DOHH2 (cell line): ENCODE measurements around the gene CCDC69.

Experiments
- H3F3A ChIP-seq: fragments of 200-600 bp; sonication (generic), shearing (Covaris generic); 2 replicates; pipeline ENCODE4 v1.6.0; 2016; ENCODE audit warnings: antibody characterized with exemption, mild to moderate bottlenecking; ENCODE audit not compliant: control insufficient read depth, insufficient read depth
- H3K27ac ChIP-seq: fragments of 200-600 bp; sonication (generic); 2 replicates; pipeline ENCODE4 v1.5.1; 2014; ENCODE audit warnings: low read depth, mild to moderate bottlenecking, low read length, moderate library complexity
- H3K27me3 ChIP-seq: fragments of 200-600 bp; sonication (generic); 2 replicates; pipeline ENCODE4 v1.6.1; 2014; ENCODE audit warnings: mild to moderate bottlenecking, low read length, mixed read lengths; ENCODE audit not compliant: control insufficient read depth
- H3K36me3 ChIP-seq: fragments of 200-600 bp; sonication (generic); 2 replicates; pipeline ENCODE4 v1.6.1; 2014; ENCODE audit warnings: mild to moderate bottlenecking, low read length, moderate library complexity, mixed read lengths; ENCODE audit not compliant: control insufficient read depth
- H3K4me1 ChIP-seq: fragments of 200-600 bp; sonication (generic); 2 replicates; pipeline ENCODE4 v1.6.1; 2014; ENCODE audit warnings: mild to moderate bottlenecking, low read length, mixed read lengths; ENCODE audit not compliant: control insufficient read depth
- H3K4me2 ChIP-seq: fragments of 200-600 bp; sonication (generic); 2 replicates; pipeline ENCODE4 v1.6.0; 2014; ENCODE audit warnings: mild to moderate bottlenecking, low read length, moderate library complexity
- H3K4me3 ChIP-seq: fragments of 200-600 bp; sonication (generic); 2 replicates; pipeline ENCODE4 v1.5.1; 2014; ENCODE audit warnings: mild to moderate bottlenecking, low read length, mixed read lengths
- H3K79me2 ChIP-seq: fragments of 200-600 bp; sonication (generic); 2 replicates; pipeline ENCODE4 v1.6.1; 2014; ENCODE audit warnings: mild to moderate bottlenecking, low read length, mixed read lengths; ENCODE audit not compliant: control insufficient read depth
- H3K9me2 ChIP-seq: fragments of 200-600 bp; sonication (generic); replicated peaks from 2 replicates; pipeline ENCODE4 v1.6.1; 2014; ENCODE audit warnings: mild to moderate bottlenecking, low read length, mixed read lengths; ENCODE audit not compliant: control insufficient read depth
- H3K9me3 ChIP-seq: fragments of 200-600 bp; sonication (generic); 2 replicates; pipeline ENCODE4 v1.6.1; 2014; ENCODE audit warnings: antibody characterized with exemption, low read length, mixed read lengths; ENCODE audit not compliant: control insufficient read depth, insufficient read depth
- H4K20me1 ChIP-seq: fragments of 200-600 bp; sonication (generic); 2 replicates; pipeline ENCODE4 v1.6.0; 2014; ENCODE audit warnings: low read depth, mild to moderate bottlenecking, antibody characterized with exemption, low read length, moderate library complexity; ENCODE audit not compliant: control insufficient read depth, insufficient read depth
- EZH2phosphoT487 ChIP-seq: fragments of 200-600 bp; sonication (generic); IDR thresholded peaks from 2 replicates; pipeline ENCODE4 v1.6.1; 2017; ENCODE audit warnings: borderline replicate concordance, mild to moderate bottlenecking, antibody characterized with exemption, low read length, moderate library complexity, mixed read lengths
- TF ChIP-seq, protein P1 (sequence below): fragments of 200-600 bp; sonication (generic); IDR thresholded peaks from one replicate; pipeline ENCODE4 v1.5.1; 2014; ENCODE audit warnings: antibody characterized with exemption, mild to moderate bottlenecking, low read depth, low read length; ENCODE audit not compliant: poor library complexity, severe bottlenecking

The CCDC69 gene

DNA sequence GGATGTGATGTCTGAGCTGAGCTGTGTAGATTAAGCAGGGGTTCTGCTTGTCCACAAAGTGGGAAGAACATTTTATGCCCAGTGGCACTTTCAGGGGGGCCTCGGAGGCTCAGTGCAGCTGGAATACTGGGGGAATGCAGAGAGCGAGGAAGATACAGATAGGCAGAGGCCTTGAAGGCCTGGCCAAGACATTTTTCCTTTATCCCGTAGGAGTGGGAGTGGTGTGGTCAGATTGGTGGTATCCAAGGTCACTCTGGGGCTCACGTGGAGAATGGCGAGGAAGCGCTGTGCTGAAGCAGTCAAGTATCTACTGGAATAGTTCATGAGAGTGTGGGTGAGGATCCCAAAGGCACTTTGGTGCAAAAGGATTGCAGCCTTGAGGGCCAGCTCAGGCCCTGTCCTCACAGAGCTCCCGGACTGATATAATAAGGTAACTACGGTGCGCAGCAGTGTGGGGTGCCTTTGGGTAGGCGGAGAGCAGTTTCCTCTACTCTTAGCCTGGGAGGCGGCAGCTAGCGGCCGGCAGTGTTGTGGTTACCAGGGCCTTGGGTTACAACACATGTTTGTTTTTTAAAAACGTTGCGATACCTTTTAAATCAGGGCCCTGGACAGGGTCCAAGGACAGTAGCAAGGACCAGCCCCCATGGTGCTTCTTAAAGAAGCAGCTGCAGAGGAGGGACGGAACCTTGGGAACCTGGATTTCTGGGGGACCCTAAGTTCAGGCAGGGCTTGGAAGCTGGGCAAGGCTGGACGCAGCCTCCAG lies 10.8 kb upstream of the CCDC69 start:
- Histone ChIP-seq H3F3A (peaks cover 13% of the 10 kb centered on the region), H4K20me1 (no peaks in the 10 kb centered on the region), H3K9me3 (no peaks in the 10 kb centered on the region), H3K4me1 (peaks cover 68% of the 10 kb centered on the region), H3K79me2 (no peaks in the 10 kb centered on the region), H3K27me3 (no peaks in the 10 kb centered on the region), H3K4me3 (peak overlapping the region; percentile 47), H3K9me2 (no peaks in the 10 kb centered on the region), H3K4me2 (peak overlapping the region; percentile 60), H3K36me3 (peaks cover 4% of the 10 kb centered on the region; the same call in 1 of the 2 replicates), H3K27ac (peak overlapping the region; percentile 45)
- TF ChIP-seq, protein P1, sequence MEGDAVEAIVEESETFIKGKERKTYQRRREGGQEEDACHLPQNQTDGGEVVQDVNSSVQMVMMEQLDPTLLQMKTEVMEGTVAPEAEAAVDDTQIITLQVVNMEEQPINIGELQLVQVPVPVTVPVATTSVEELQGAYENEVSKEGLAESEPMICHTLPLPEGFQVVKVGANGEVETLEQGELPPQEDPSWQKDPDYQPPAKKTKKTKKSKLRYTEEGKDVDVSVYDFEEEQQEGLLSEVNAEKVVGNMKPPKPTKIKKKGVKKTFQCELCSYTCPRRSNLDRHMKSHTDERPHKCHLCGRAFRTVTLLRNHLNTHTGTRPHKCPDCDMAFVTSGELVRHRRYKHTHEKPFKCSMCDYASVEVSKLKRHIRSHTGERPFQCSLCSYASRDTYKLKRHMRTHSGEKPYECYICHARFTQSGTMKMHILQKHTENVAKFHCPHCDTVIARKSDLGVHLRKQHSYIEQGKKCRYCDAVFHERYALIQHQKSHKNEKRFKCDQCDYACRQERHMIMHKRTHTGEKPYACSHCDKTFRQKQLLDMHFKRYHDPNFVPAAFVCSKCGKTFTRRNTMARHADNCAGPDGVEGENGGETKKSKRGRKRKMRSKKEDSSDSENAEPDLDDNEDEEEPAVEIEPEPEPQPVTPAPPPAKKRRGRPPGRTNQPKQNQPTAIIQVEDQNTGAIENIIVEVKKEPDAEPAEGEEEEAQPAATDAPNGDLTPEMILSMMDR: no peak
- no peak for TF ChIP-seq EZH2phosphoT487

DNA sequence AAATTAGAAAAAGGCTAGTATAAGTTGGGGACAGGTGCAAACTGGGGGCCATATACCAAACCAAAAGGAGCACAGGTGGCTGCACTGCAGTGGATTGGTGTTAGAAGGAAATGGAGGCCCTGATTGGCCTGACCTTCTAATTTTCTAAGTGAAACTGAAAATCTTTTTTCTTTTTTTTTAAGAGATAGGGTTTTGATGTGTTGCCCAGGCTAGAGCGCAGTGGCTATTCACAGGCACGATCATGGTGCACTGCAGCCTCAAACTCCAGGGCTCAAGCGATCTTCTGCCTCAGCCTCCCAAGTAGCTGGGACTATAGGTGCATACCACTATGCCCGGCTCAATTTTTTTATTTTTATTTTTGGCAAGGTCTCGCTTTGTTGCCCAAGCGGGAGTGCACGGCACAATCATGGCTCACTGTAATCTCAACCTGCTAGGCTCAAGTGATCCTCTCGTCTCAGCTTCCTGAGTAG lies 9.8 kb upstream of the CCDC69 start:
- peak overlapping the region; percentile 47 for H3K4me3 ChIP-seq
- no peaks in the 10 kb centered on the region for H3K27me3 ChIP-seq
- no peaks in the 10 kb centered on the region for H3K9me3 ChIP-seq
- TF ChIP-seq, protein P1: no peak
- no peak for TF ChIP-seq EZH2phosphoT487
- H3K4me2 ChIP-seq: peak overlapping the region; percentile 60
- peaks cover 58% of the 10 kb centered on the region for H3K4me1 ChIP-seq
- peaks cover 13% of the 10 kb centered on the region for H3F3A ChIP-seq
- H3K36me3 ChIP-seq: peaks cover 4% of the 10 kb centered on the region; the same call in 1 of the 2 replicates
- H4K20me1 ChIP-seq: no peaks in the 10 kb centered on the region
- H3K27ac ChIP-seq: peak overlapping the region; percentile 45
- H3K79me2 ChIP-seq: no peaks in the 10 kb centered on the region
- H3K9me2 ChIP-seq: no peaks in the 10 kb centered on the region

DNA sequence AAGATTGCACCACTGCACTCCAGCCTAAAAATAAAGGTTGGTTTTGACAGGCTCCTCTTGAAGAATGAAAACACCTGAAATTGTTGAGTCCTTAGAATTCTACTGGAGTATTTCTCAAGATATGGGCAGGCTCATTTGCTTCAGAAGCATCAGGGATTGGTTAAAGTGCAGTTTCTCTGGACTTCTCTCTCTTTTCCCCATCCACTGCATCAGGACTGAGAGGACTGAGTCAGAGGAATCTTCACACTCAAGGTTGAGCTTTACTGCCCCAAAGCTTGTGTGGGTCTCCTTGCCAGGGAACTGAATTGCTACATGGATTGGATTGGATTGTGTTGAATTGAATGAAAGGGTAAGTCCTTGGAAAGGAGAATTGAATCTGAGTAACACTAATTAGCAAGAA lies 7.5 kb upstream of the CCDC69 start:
- TF ChIP-seq, protein P1: no peak
- no peak for TF ChIP-seq EZH2phosphoT487
- H3K79me2 ChIP-seq: no peaks in the 10 kb centered on the region
- peaks cover 14% of the 10 kb centered on the region for H3F3A ChIP-seq

More for the DNA sequence above, 7.5 kb upstream of the CCDC69 start:
- Histone ChIP-seq H3K9me3 (no peaks in the 10 kb centered on the region), H3K4me3 (no peak overlapping the region), H3K4me1 (peaks cover 46% of the 10 kb centered on the region), H4K20me1 (no peaks in the 10 kb centered on the region), H3K4me2 (no peak overlapping the region), H3K36me3 (peaks cover 4% of the 10 kb centered on the region; the same call in 1 of the 2 replicates), H3K27ac (no peak overlapping the region), H3K9me2 (no peaks in the 10 kb centered on the region), H3K27me3 (no peaks in the 10 kb centered on the region)
